Posterior cingulate gyrus (tissue), 11 donors: ENCODE data around the gene SYNPO2L.
"Not testable (repeated sequence)": the region's sequence is repeated elsewhere in the genome, so short reads cannot be mapped to it uniquely, and the experiment has no call there.

Source experiments
- DNase-seq, 10 donors: peaks; one replicate each; pipeline versions ENCODE4 v3.0.0 to v3.0.0-alpha.2; 2020 to 2021; ENCODE audit warnings: mixed read lengths in 3 of 10
- intact Hi-C: fragments of 100-400 bp; cut with DNase I; formaldehyde crosslinking; loops from one replicate; pipeline ENCODE4 v1.15.1; 2023

SYNPO2L gene

DNA sequence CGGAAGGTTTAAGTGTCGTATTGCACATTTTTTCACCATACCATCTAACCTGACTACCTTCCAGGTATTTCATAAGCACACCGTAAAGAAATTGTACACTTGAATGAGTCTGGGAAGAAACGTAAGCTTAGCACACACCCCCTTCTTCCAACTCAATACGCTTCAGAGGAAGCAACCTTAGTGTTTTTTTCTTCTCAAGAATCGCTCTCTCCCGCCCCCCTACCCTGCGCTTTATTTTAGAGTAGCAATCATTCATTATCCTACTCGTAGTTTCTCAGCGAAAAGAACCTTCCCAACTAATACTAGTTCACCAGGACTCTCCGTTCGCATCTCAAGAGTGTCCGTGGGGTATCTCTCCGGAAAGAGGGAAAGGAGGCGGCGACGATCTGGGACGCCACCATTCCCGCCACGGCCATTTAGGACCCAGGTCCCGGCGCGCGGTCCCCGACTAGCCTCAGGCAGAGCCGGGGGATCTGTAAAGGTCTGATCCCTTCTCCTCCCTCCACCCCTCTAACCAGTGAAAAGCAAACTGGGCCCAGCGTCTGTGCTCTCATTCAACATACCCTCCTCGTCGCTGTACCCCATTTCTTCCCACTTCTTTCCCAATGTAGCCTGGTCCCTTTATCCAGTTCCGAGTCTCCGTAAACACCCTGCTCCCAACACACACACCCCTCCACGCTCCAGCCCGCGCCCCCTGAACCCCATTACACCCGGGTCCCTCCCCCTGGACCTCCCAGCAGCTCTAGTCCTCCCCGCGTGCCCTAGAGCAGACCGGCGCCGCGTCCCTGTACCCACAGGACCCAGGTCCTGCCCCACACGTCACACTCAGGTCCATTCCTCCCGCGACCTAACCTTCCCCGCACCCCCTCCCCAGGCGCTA, 30.6 kb downstream of the SYNPO2L start:
- peak in 8 of 10 donors; percentile 17 to 90 (median 44) for DNase-seq

DNA sequence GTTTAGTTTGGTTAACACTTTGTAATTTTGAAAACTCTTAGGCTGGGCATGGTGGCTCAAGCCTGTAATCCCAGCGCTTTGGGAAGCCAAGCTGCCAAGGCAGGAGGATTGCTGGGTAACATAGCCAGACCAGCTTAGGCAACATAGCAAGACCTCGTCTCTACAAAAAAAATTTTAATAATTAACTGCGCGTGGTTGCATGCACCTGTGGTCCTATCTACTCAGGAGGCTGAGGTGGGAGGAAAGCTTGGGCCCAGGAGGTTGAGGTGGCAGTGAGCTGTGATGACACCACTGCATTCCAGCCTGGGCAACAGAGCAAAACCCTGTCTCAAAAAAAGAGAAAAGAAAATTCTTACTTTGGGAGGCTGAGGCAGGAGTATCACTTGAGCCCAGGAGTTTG, 32.8 kb downstream of the SYNPO2L start:
- intact Hi-C loops, result no loop called here
- DNase-seq, result peak in 1 of 10 donors; percentile 64

More for the DNA sequence above, 30.6 kb downstream of the SYNPO2L start:
- intact Hi-C loops, result loop anchor here (5.0 kb wide), 1 partner anchor 98 kb away; no protein-coding TSS in a partner anchor

DNA sequence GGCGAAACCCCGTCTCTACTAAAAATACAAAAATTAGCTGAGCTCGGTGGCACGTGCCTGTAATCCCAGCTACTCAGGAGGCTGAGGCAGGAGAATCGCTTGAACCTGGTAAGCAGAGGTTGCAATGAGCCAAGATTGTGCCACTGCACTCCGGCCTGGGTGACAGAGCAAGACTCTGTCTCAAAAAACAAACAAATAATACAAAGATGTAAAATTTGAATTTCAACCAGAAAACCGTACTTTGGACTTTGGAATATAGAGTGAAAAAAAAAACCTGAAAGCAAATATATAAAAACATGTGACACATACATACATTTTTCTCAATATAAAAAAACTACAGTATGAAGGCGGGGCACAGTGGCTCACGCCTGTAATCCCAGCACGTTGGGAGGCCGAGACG, 34.9 kb downstream of the SYNPO2L start:
- intact Hi-C loops, DNase-seq: not testable (repeated sequence)

DNA sequence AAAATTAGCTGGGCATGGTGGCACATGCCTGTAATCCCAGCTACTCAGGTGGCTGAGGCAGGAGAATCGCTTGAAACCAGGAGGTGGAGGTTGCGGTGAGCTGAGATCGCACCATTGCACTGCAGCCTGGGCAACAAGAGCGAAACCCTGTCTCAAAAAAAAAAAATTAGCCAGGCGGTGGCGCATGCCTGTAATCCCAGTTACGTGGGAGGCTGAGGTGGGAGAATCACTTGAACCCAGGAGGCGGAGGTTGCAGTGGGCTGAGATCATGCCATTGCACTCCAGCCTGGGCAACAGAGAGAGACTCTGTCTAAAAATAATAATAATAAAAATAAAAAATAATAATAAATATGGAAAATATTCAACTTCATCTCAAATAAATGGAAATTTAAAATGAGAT, 38.7 kb downstream of the SYNPO2L start:
- intact Hi-C loops, DNase-seq: not testable (repeated sequence)

DNA sequence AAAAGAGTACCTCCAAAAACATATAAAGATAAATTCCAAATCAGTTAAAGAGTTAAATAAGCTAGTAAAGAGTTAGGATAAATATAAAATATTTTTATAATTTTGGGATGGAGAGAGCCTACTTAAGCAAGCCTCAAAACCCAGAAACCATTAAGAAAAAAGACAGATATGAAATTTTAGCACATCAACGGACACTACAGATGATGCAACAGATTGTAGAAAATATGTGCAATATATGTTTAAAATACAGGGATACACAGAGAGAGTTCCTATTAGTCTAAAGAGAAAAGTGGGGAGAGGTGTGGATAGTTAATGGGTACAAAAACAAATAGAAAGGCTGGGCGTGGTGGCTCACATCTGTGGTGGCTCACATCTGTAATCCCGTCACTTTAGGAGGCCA, 41.1 kb downstream of the SYNPO2L start:
- no peak for DNase-seq
- intact Hi-C loops, result no loop called here

DNA sequence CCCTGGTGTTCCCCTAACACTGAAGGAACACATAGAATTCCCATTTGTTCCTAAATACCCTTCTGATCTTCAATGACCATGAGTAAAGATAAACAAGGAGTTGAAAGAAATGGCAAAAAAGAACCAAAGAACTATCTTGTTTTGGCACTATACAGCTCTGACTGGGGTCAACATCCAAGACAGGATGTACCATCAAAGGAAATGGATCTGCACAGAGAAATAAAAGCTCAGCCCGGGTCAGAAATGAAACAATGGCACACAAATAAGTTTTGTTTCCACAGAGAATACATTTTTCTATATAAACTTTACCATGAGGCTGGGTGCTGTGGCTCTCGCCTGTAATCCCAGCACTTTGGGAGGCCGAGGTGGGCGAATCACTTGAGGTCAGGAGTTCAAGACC, 46.7 kb downstream of the SYNPO2L start:
- intact Hi-C loops, result no loop called here

GRCh38 chr10:73601486-73601921, 54.3 kb downstream of the SYNPO2L start:
- intact Hi-C loops, result no loop called here
- no peak for DNase-seq

More for the DNA sequence above, 46.7 kb downstream of the SYNPO2L start:
- no peak for DNase-seq

DNA sequence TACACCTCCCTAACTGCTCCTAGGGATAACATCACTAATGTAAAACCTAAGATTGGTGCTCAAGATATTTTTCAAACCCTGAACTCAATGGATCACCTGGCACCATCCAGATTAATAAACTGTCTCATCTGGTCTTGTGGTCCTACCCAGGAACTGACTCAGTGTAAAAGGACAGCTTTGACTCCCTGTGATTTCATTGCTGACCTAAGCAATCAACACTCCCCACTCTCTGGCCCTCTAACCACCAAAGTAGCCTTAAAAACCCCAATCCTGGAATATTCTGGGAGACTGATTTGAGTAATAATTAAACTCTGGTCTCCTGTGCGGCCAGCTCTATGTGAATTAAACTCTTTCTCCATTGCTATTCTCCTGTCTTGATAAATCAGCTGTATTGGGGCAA, 58.5 kb downstream of the SYNPO2L start:
- no peak for DNase-seq
- intact Hi-C loops, result no loop called here
